Measurements from ENCODE around the gene CCT2. TPM values are rescaled to one million over a fixed set of nuclear protein-coding genes. Genes with fewer than 3 reads are reported as not detected.

Gene CCT2
- polyA plus RNA-seq, 4 donors = 63.7 to 140 (median 104) TPM

DNA sequence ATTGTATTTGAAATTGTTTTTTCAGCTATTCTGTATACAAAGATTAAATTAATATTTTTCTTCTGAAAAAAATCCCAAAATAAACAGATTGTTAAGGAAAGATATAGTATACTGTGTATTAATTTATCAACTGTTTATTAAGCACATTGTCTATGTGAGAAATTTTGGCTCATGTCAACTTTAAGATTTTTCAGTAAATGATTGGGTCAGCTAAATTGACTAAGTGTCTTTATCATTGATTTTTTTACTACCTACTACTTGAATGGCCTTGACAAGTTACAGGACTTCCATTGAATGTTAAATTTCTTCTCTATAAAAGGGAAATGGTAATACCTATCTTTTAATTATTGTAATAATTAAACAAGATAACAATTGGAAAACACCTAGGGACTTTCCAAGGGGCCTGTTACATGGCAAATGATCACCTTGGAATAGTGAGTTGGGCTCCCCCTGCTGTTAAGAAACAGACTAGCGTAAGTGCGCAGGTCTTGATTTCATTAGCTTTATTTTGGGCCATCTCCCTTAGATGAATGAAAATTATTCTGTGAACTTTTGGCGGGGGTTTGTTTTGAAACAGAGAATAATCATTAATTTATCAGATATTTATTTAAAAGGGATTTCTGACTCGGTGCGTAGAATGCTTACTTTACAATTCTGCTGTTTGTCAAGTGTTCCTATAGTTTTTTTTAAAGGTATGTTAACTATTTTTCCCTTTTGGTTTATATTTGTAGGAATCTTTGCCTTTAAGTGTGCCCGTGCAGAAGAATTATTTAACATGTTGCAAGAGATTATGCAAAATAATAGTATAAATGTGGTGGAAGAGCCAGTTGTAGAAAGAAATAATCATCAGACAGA lies 14.5 kb upstream of the CCT2 start:
- FAIRE-seq (no peak), DNase-seq (peak; percentile 69 to 76)
- WGBS, 3 donors = 41 to 50% (median 49%) methylated on average over 6 of the region's 6 CpGs
- Histone ChIP-seq H3K4me3 (ENCODE audit: low read depth in 1 of 3, low read length in 3 of 3) (no peak overlapping the region), H3K27ac (ENCODE audit: low read depth in 1 of 3, low read length in 2 of 3) (no peak overlapping the region), H3K9me3 (ENCODE audit: control insufficient read depth in 2 of 2, insufficient read depth in 1 of 2, low read depth in 1 of 2, low read length in 1 of 2) (no peaks in the 10 kb centered on the region), H3K27me3 (ENCODE audit: control insufficient read depth in 3 of 3, insufficient read depth in 3 of 3, low read length in 3 of 3) (no peaks in the 10 kb centered on the region), H3K36me3 (ENCODE audit: control insufficient read depth in 3 of 3, insufficient read depth in 2 of 3, low read depth in 1 of 3, low read length in 3 of 3) (peaks cover 7 to 27% (median 13%) of the 10 kb centered on the region in 3 donors), H3K4me1 (ENCODE audit: control insufficient read depth in 3 of 3, insufficient read depth in 2 of 3, low read depth in 1 of 3, low read length in 2 of 3) (no peaks in the 10 kb centered on the region)

- no peak overlapping the region for H3K27ac ChIP-seq (ENCODE audit: low read depth in 1 of 3, low read length in 2 of 3)
- H3K4me3 ChIP-seq (ENCODE audit: low read depth in 1 of 3, low read length in 3 of 3) = no peak overlapping the region
- H3K27me3 ChIP-seq (ENCODE audit: control insufficient read depth in 3 of 3, insufficient read depth in 3 of 3, low read length in 3 of 3) = no peaks in the 10 kb centered on the region
- peaks cover 6 to 23% (median 7%) of the 10 kb centered on the region in 3 donors for H3K36me3 ChIP-seq (ENCODE audit: control insufficient read depth in 3 of 3, insufficient read depth in 2 of 3, low read depth in 1 of 3, low read length in 3 of 3)
- WGBS, 3 donors = 94 to 99% (median 99%) methylated on average over 3 of the region's 3 CpGs
- no peaks in the 10 kb centered on the region for H3K9me3 ChIP-seq (ENCODE audit: control insufficient read depth in 2 of 2, insufficient read depth in 1 of 2, low read depth in 1 of 2, low read length in 1 of 2)
- FAIRE-seq = no peak
- DNase-seq = no peak
- no peaks in the 10 kb centered on the region for H3K4me1 ChIP-seq (ENCODE audit: control insufficient read depth in 3 of 3, insufficient read depth in 2 of 3, low read depth in 1 of 3, low read length in 2 of 3)
Measured at GRCh38 chr12:69575346-69575745, 9.9 kb upstream of the CCT2 start.

DNA sequence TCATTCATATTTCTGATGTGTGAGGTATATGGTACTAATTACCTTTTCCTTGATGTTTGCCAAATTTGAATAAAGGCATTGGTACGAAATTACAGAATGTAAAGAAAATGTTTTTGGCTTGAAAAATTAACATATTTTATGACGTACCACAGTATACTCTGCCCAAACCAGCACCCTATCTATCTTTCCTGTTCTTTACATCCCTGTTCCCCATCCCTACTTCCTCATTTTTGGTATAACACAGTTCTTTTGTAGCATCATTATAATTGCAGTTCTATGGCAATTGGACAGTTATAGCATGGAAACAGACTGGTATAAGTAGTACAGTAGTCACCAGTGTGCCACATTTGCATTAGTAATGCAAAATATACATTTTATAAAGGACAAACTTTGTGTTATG lies 7.0 kb upstream of the CCT2 start:
- Histone ChIP-seq H3K9me3 (ENCODE audit: control insufficient read depth in 2 of 2, insufficient read depth in 1 of 2, low read depth in 1 of 2, low read length in 1 of 2) (no peaks in the 10 kb centered on the region), H3K27ac (ENCODE audit: low read depth in 1 of 3, low read length in 2 of 3) (no peak overlapping the region), H3K36me3 (ENCODE audit: control insufficient read depth in 3 of 3, insufficient read depth in 2 of 3, low read depth in 1 of 3, low read length in 3 of 3) (peaks cover 5 to 11% (median 6%) of the 10 kb centered on the region in 3 donors), H3K4me1 (ENCODE audit: control insufficient read depth in 3 of 3, insufficient read depth in 2 of 3, low read depth in 1 of 3, low read length in 2 of 3) (no peaks in the 10 kb centered on the region), H3K27me3 (ENCODE audit: control insufficient read depth in 3 of 3, insufficient read depth in 3 of 3, low read length in 3 of 3) (no peaks in the 10 kb centered on the region), H3K4me3 (ENCODE audit: low read depth in 1 of 3, low read length in 3 of 3) (no peak overlapping the region)
- DNase-seq (no peak), FAIRE-seq (no peak)
- 82 to 93% (median 91%) methylated on average over 2 of the region's 2 CpGs for WGBS, 3 donors

- no peaks in the 10 kb centered on the region for H3K4me1 ChIP-seq (ENCODE audit: control insufficient read depth in 3 of 3, insufficient read depth in 2 of 3, low read depth in 1 of 3, low read length in 2 of 3)
- DNase-seq = no peak
- no peaks in the 10 kb centered on the region for H3K27me3 ChIP-seq (ENCODE audit: control insufficient read depth in 3 of 3, insufficient read depth in 3 of 3, low read length in 3 of 3)
- FAIRE-seq = no peak
- H3K4me3 ChIP-seq (ENCODE audit: low read depth in 1 of 3, low read length in 3 of 3) = no peak overlapping the region
- no peaks in the 10 kb centered on the region for H3K9me3 ChIP-seq (ENCODE audit: control insufficient read depth in 2 of 2, insufficient read depth in 1 of 2, low read depth in 1 of 2, low read length in 1 of 2)
- H3K27ac ChIP-seq (ENCODE audit: low read depth in 1 of 3, low read length in 2 of 3) = no peak overlapping the region
- H3K36me3 ChIP-seq (ENCODE audit: control insufficient read depth in 3 of 3, insufficient read depth in 2 of 3, low read depth in 1 of 3, low read length in 3 of 3) = peaks cover 5 to 6% (median 5%) of the 10 kb centered on the region in 3 donors
- 75 to 86% (median 76%) methylated on average over 4 of the region's 4 CpGs for WGBS, 3 donors
Measured at GRCh38 chr12:69579029-69579428, 6.2 kb upstream of the CCT2 start.

DNA sequence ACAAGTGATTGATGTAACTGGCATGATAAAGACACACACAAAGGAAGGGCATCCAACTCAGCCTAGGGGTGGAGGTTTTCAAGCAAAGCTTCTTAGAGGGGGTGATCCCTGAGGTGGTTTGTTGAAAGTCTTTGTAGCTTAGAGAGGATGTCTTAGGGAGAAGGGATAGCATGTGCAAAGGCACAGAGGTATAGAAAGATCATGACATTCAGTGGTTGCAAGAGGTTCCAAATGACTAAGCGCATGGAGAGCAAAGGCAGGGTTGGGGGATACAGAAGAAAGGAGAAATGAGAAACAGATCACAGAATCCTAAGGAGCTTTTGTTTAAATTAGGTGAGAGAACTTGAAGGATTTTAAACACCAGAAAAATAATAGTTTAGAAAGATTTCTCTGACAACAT lies 5.2 kb upstream of the CCT2 start:
- WGBS, 3 donors = 100% methylated on average over 1 of the region's 1 CpG

DNA sequence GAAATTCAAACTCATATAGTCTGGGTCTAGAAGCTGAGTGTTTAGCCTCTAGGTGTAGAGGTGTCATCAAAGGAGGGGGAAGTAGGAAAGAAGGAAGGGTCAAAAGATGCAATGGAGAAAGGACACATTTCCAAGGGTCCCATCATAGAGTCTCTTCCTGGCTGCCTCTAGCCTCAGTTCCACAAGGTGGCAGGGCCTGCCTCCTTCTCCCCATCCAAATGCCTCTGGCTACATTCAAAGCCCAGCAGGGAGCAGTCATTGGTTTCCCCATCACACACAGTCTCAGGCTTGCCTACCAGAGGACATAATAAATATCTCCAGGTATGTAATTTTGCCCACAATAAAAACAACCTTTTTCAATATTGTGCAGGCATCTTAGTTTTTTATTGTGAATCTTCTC lies 2.1 kb upstream of the CCT2 start:
- no peaks in the 10 kb centered on the region for H3K27me3 ChIP-seq (ENCODE audit: control insufficient read depth in 3 of 3, insufficient read depth in 3 of 3, low read length in 3 of 3)
- H3K36me3 ChIP-seq (ENCODE audit: control insufficient read depth in 3 of 3, insufficient read depth in 2 of 3, low read depth in 1 of 3, low read length in 3 of 3) = peaks cover 0 to 6% (median 6%) of the 10 kb centered on the region in 3 donors
- no peak overlapping the region for H3K4me3 ChIP-seq (ENCODE audit: low read depth in 1 of 3, low read length in 3 of 3)
- peak in 1 of 2 donors; percentile 10 for DNase-seq
- no peak for FAIRE-seq
- peaks cover 0 to 3% (median 0%) of the 10 kb centered on the region in 3 donors for H3K4me1 ChIP-seq (ENCODE audit: control insufficient read depth in 3 of 3, insufficient read depth in 2 of 3, low read depth in 1 of 3, low read length in 2 of 3)
- H3K9me3 ChIP-seq (ENCODE audit: control insufficient read depth in 2 of 2, insufficient read depth in 1 of 2, low read depth in 1 of 2, low read length in 1 of 2) = no peaks in the 10 kb centered on the region
- no peak overlapping the region for H3K27ac ChIP-seq (ENCODE audit: low read depth in 1 of 3, low read length in 2 of 3)

More for the DNA sequence above, 5.2 kb upstream of the CCT2 start:
- FAIRE-seq = no peak
- Histone ChIP-seq H3K36me3 (ENCODE audit: control insufficient read depth in 3 of 3, insufficient read depth in 2 of 3, low read depth in 1 of 3, low read length in 3 of 3) (peaks cover 0 to 2% (median 0%) of the 10 kb centered on the region in 3 donors), H3K4me1 (ENCODE audit: control insufficient read depth in 3 of 3, insufficient read depth in 2 of 3, low read depth in 1 of 3, low read length in 2 of 3) (no peaks in the 10 kb centered on the region), H3K4me3 (ENCODE audit: low read depth in 1 of 3, low read length in 3 of 3) (no peak overlapping the region), H3K9me3 (ENCODE audit: control insufficient read depth in 2 of 2, insufficient read depth in 1 of 2, low read depth in 1 of 2, low read length in 1 of 2) (no peaks in the 10 kb centered on the region), H3K27me3 (ENCODE audit: control insufficient read depth in 3 of 3, insufficient read depth in 3 of 3, low read length in 3 of 3) (no peaks in the 10 kb centered on the region), H3K27ac (ENCODE audit: low read depth in 1 of 3, low read length in 2 of 3) (no peak overlapping the region)
- no peak for DNase-seq

DNA sequence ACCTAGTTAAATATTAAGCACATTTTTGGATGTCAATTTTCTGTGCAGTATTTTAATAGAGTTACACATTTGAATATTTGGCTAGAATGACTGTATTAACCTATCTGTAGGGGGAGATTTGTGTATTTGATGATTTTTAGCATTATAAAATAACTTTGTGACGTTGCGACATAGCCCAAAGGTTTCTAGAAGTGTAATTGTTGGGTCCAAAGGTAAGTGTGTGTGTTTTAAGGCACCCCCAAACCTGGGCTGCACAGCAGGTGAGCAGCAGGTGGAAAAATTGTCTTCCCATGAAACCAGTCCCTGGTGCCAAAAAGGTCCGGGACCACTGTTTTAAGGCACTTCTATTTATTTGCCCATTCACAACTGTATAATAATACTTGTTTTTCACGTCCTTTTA lies 3.3 kb downstream of the CCT2 start:
- WGBS, 3 donors = 70 to 83% (median 79%) methylated on average over 4 of the region's 4 CpGs
- H3K9me3 ChIP-seq (ENCODE audit: control insufficient read depth in 2 of 2, insufficient read depth in 1 of 2, low read depth in 1 of 2, low read length in 1 of 2) = no peaks in the 10 kb centered on the region
- DNase-seq (peak in 1 of 2 donors; percentile 13), FAIRE-seq (no peak)
- no peak overlapping the region for H3K27ac ChIP-seq (ENCODE audit: low read depth in 1 of 3, low read length in 2 of 3)
- no peaks in the 10 kb centered on the region for H3K27me3 ChIP-seq (ENCODE audit: control insufficient read depth in 3 of 3, insufficient read depth in 3 of 3, low read length in 3 of 3)
- H3K4me3 ChIP-seq (ENCODE audit: low read depth in 1 of 3, low read length in 3 of 3) = no peak overlapping the region
- peaks cover 0 to 3% (median 0%) of the 10 kb centered on the region in 3 donors for H3K4me1 ChIP-seq (ENCODE audit: control insufficient read depth in 3 of 3, insufficient read depth in 2 of 3, low read depth in 1 of 3, low read length in 2 of 3)
- H3K36me3 ChIP-seq (ENCODE audit: control insufficient read depth in 3 of 3, insufficient read depth in 2 of 3, low read depth in 1 of 3, low read length in 3 of 3) = peaks cover 10 to 31% (median 17%) of the 10 kb centered on the region in 3 donors

- H3K27me3 ChIP-seq (ENCODE audit: control insufficient read depth in 3 of 3, insufficient read depth in 3 of 3, low read length in 3 of 3) = no peaks in the 10 kb centered on the region
- FAIRE-seq = no peak
- H3K27ac ChIP-seq (ENCODE audit: low read depth in 1 of 3, low read length in 2 of 3) = no peak overlapping the region
- no peaks in the 10 kb centered on the region for H3K9me3 ChIP-seq (ENCODE audit: control insufficient read depth in 2 of 2, insufficient read depth in 1 of 2, low read depth in 1 of 2, low read length in 1 of 2)
- H3K4me3 ChIP-seq (ENCODE audit: low read depth in 1 of 3, low read length in 3 of 3) = no peak overlapping the region
- 85 to 98% (median 89%) methylated on average over 2 of the region's 2 CpGs for WGBS, 3 donors
- H3K36me3 ChIP-seq (ENCODE audit: control insufficient read depth in 3 of 3, insufficient read depth in 2 of 3, low read depth in 1 of 3, low read length in 3 of 3) = peaks cover 12 to 36% (median 20%) of the 10 kb centered on the region in 3 donors
- peaks cover 0 to 3% (median 0%) of the 10 kb centered on the region in 3 donors for H3K4me1 ChIP-seq (ENCODE audit: control insufficient read depth in 3 of 3, insufficient read depth in 2 of 3, low read depth in 1 of 3, low read length in 2 of 3)
- no peak for DNase-seq
Measured at GRCh38 chr12:69589082-69589481, 3.8 kb downstream of the CCT2 start.
